WTC11 (cell line): ENCODE data around the gene HEPACAM. TPM values are rescaled to one million over a fixed set of nuclear protein-coding genes. Genes with fewer than 3 reads are reported as not detected.

Experiments
- ATAC-seq: fragments of 200-7000 bp; cut with Tn5 transposase; 2 replicates; pipeline ENCODE4 v1.10.0; 2021; ENCODE audit warnings: mild to moderate bottlenecking, moderate library complexity
- CTCF ChIA-PET: fragments of 300-600 bp; sonication (Branson Sonifier 250); formaldehyde crosslinking; loops from one replicate; lab custom pipeline; 2021; ENCODE audit warnings: antibody characterized with exemption; lab: Charles Lee
- POLR2A ChIA-PET: fragments of 350-600 bp; sonication (Branson Sonifier 250); formaldehyde crosslinking; loops from one replicate; lab custom pipeline; 2021; ENCODE audit warnings: antibody characterized with exemption; lab: Charles Lee
- DNase-seq: peaks from one replicate; pipeline ENCODE4 v3.0.0; 2021; ENCODE audit warnings: low spot score
- H3K27ac Mint-ChIP-seq: 2 replicates; pipeline ENCODE4 v1.8.0; 2021; ENCODE audit warnings: mixed read lengths
- H3K27me3 Mint-ChIP-seq: 2 replicates; pipeline ENCODE4 v1.8.0; 2021; ENCODE audit warnings: low read depth, mild to moderate bottlenecking, moderate library complexity, mixed read lengths
- H3K36me3 Mint-ChIP-seq: 2 replicates; pipeline ENCODE4 v1.8.0; 2021; ENCODE audit warnings: mixed read lengths
- H3K4me1 Mint-ChIP-seq: 2 replicates; pipeline ENCODE4 v1.8.0; 2022; ENCODE audit warnings: mixed read lengths
- H3K4me3 Mint-ChIP-seq: 2 replicates; pipeline ENCODE4 v1.8.0; 2021; ENCODE audit warnings: mild to moderate bottlenecking, moderate library complexity, mixed read lengths
- H3K9me3 Mint-ChIP-seq: 2 replicates; pipeline ENCODE4 v1.8.0; 2021; ENCODE audit warnings: mixed read lengths
- CREB1 ChIP-seq: sonication (generic); formaldehyde crosslinking; IDR thresholded peaks from 2 replicates; pipeline ENCODE4 v1.8.0; 2023; ENCODE audit warnings: mild to moderate bottlenecking, missing genetic modification reagents
- FOXJ3 ChIP-seq: sonication (generic); formaldehyde crosslinking; IDR thresholded peaks from 2 replicates; pipeline ENCODE4 v1.9.0; 2021; ENCODE audit warnings: missing genetic modification reagents, mild to moderate bottlenecking, borderline replicate concordance
- GABPB1 ChIP-seq: sonication (generic); formaldehyde crosslinking; IDR thresholded peaks from 2 replicates; pipeline ENCODE4 v1.8.1; 2023; ENCODE audit warnings: mild to moderate bottlenecking, missing genetic modification reagents
- HMGA2 ChIP-seq: fragments of 250-450 bp; sonication (Bioruptor Pico); IDR thresholded peaks from 2 replicates; pipeline ENCODE4 v1.4.0; 2021; ENCODE audit warnings: mild to moderate bottlenecking, moderate library complexity
- MYBL2 ChIP-seq: sonication (generic); formaldehyde crosslinking; IDR thresholded peaks from 2 replicates; pipeline ENCODE4 v1.8.1; 2023; ENCODE audit warnings: mild to moderate bottlenecking, moderate library complexity, missing genetic modification reagents
- NR2C2 ChIP-seq: sonication (generic); formaldehyde crosslinking; IDR thresholded peaks from 2 replicates; pipeline ENCODE4 v1.8.0; 2022; ENCODE audit warnings: mild to moderate bottlenecking, missing genetic modification reagents
- OVOL2 ChIP-seq: fragments of 250-450 bp; sonication (Bioruptor Pico); IDR thresholded peaks from 2 replicates; pipeline ENCODE4 v1.9.0; 2021; ENCODE audit warnings: mild to moderate bottlenecking, borderline replicate concordance
- RELA ChIP-seq: sonication (generic); formaldehyde crosslinking; IDR thresholded peaks from 2 replicates; pipeline ENCODE4 v1.8.1; 2022; ENCODE audit warnings: missing genetic modification reagents, mild to moderate bottlenecking, borderline replicate concordance
- SMAD3 ChIP-seq: sonication (generic); formaldehyde crosslinking; IDR thresholded peaks from 2 replicates; pipeline ENCODE4 v1.8.0; 2022; ENCODE audit warnings: missing genetic modification reagents, mild to moderate bottlenecking, borderline replicate concordance
- SMAD4 ChIP-seq: sonication (generic); formaldehyde crosslinking; IDR thresholded peaks from 2 replicates; pipeline ENCODE4 v1.8.0; 2022; ENCODE audit warnings: mild to moderate bottlenecking, missing genetic modification reagents
- SP1 ChIP-seq: sonication (generic); formaldehyde crosslinking; conservative IDR thresholded peaks from 2 replicates; pipeline ENCODE4 v1.8.1; 2022; ENCODE audit warnings: missing genetic modification reagents
- ZNF219 ChIP-seq: sonication (generic); formaldehyde crosslinking; IDR thresholded peaks from 2 replicates; pipeline ENCODE4 v1.8.0; 2023; ENCODE audit warnings: missing genetic modification reagents, mild to moderate bottlenecking, borderline replicate concordance
- ZNF423 ChIP-seq: fragments of 250-450 bp; sonication (Bioruptor Pico); IDR thresholded peaks from 2 replicates; pipeline ENCODE4 v2.1.2; 2022; ENCODE audit warnings: mild to moderate bottlenecking, moderate library complexity
- total RNA-seq: library from RNA; stranded (reverse); gene quantifications from 3 replicates; pipeline ENCODE4 v1.2.3, GENCODE V29; 2021
- TF ChIP-seq, protein P1 (sequence below): fragments of 250-450 bp; sonication (Bioruptor Pico); IDR thresholded peaks from 2 replicates; pipeline ENCODE4 v1.9.0; 2021; ENCODE audit warnings: mild to moderate bottlenecking, borderline replicate concordance
- TF ChIP-seq, protein P2 (sequence below): fragments of 250-450 bp; sonication (Bioruptor Pico); IDR thresholded peaks from 2 replicates; pipeline ENCODE4 v1.8.0; 2021; ENCODE audit warnings: mild to moderate bottlenecking
- TF ChIP-seq, protein P3 (sequence below): fragments of 250-450 bp; sonication (Bioruptor Pico); IDR thresholded peaks from 2 replicates; pipeline ENCODE4 v2.1.2; 2022; ENCODE audit warnings: mild to moderate bottlenecking, moderate library complexity
- TF ChIP-seq, protein P4 (sequence below): sonication (generic); formaldehyde crosslinking; IDR thresholded peaks from 2 replicates; pipeline ENCODE4 v1.8.0; 2022; ENCODE audit warnings: mild to moderate bottlenecking, missing genetic modification reagents
- TF ChIP-seq, protein P5 (sequence below): sonication (generic); formaldehyde crosslinking; IDR thresholded peaks from 2 replicates; pipeline ENCODE4 v1.8.0; 2022; ENCODE audit warnings: mild to moderate bottlenecking, missing genetic modification reagents
- TF ChIP-seq, protein P6 (sequence below): sonication (generic); formaldehyde crosslinking; IDR thresholded peaks from 2 replicates; pipeline ENCODE4 v1.8.1; 2022; ENCODE audit warnings: missing genetic modification reagents, borderline replicate concordance
- TF ChIP-seq, protein P7 (sequence below): sonication (generic); formaldehyde crosslinking; IDR thresholded peaks from 2 replicates; pipeline ENCODE4 v1.8.1; 2022; ENCODE audit warnings: low read depth, mild to moderate bottlenecking, moderate library complexity, missing genetic modification reagents, borderline replicate concordance

Gene HEPACAM
- total RNA-seq, 1 experiment from 2014 or later: not detected

DNA sequence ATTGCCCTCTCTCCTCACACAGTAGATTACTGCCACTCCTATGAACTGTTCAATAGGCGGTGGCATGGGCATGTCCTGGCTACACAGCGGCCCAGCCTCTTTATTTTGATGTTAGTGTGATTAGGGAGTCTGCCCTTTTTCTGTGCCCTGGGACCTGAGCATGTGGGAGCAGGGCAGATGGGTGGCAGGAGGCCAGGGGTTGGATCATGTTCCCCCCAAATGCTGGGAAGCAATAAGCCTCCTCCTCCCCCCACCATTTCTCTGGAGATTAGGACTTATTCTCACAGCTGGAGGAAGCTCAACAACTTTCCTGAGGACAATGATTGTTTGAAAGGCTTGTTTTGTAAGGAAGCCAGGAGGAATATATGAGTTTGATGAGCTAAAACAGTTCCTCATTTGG, 15.9 kb downstream of the HEPACAM start (continued):
- TF ChIP-seq, protein P1, sequence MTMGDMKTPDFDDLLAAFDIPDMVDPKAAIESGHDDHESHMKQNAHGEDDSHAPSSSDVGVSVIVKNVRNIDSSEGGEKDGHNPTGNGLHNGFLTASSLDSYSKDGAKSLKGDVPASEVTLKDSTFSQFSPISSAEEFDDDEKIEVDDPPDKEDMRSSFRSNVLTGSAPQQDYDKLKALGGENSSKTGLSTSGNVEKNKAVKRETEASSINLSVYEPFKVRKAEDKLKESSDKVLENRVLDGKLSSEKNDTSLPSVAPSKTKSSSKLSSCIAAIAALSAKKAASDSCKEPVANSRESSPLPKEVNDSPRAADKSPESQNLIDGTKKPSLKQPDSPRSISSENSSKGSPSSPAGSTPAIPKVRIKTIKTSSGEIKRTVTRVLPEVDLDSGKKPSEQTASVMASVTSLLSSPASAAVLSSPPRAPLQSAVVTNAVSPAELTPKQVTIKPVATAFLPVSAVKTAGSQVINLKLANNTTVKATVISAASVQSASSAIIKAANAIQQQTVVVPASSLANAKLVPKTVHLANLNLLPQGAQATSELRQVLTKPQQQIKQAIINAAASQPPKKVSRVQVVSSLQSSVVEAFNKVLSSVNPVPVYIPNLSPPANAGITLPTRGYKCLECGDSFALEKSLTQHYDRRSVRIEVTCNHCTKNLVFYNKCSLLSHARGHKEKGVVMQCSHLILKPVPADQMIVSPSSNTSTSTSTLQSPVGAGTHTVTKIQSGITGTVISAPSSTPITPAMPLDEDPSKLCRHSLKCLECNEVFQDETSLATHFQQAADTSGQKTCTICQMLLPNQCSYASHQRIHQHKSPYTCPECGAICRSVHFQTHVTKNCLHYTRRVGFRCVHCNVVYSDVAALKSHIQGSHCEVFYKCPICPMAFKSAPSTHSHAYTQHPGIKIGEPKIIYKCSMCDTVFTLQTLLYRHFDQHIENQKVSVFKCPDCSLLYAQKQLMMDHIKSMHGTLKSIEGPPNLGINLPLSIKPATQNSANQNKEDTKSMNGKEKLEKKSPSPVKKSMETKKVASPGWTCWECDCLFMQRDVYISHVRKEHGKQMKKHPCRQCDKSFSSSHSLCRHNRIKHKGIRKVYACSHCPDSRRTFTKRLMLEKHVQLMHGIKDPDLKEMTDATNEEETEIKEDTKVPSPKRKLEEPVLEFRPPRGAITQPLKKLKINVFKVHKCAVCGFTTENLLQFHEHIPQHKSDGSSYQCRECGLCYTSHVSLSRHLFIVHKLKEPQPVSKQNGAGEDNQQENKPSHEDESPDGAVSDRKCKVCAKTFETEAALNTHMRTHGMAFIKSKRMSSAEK (CRISPR knock-in tag): no peak

DNA sequence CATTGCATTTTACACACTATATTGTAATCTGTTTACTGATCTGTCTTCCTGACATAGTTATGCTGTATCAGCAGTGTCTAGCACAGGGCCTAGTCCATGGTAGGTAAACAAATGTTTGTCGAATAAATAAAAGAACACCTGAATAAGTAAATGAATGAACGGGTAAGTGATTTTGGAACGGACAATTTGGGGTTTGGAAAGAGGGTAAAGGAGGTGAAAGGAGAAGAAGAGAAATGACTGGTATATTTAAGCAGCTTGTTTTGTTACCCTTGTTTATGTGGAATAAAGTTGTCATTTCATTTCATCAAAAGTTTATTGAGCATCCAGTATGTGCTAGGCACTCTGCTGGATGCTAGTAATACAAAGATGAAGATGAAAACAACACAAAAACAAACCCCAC, 16.9 kb downstream of the HEPACAM start, which contains the start of gene HEPN1:
TSS of gene HEPN1 (plus strand) at position 301 of the 400 bp plus-strand sequence.
- no peaks in the 10 kb centered on the region for H3K4me1 Mint-ChIP-seq
- POLR2A ChIA-PET: no interaction called here
- peaks cover 90% of the 10 kb centered on the region for H3K27me3 Mint-ChIP-seq
- peaks cover 15% of the 10 kb centered on the region for H3K9me3 Mint-ChIP-seq
- no peak within 1 kb of the TSS for H3K4me3 Mint-ChIP-seq
- TF ChIP-seq, protein P2, sequence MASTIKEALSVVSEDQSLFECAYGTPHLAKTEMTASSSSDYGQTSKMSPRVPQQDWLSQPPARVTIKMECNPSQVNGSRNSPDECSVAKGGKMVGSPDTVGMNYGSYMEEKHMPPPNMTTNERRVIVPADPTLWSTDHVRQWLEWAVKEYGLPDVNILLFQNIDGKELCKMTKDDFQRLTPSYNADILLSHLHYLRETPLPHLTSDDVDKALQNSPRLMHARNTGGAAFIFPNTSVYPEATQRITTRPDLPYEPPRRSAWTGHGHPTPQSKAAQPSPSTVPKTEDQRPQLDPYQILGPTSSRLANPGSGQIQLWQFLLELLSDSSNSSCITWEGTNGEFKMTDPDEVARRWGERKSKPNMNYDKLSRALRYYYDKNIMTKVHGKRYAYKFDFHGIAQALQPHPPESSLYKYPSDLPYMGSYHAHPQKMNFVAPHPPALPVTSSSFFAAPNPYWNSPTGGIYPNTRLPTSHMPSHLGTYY (CRISPR knock-in tag): no peak
- TF ChIP-seq, protein P3, sequence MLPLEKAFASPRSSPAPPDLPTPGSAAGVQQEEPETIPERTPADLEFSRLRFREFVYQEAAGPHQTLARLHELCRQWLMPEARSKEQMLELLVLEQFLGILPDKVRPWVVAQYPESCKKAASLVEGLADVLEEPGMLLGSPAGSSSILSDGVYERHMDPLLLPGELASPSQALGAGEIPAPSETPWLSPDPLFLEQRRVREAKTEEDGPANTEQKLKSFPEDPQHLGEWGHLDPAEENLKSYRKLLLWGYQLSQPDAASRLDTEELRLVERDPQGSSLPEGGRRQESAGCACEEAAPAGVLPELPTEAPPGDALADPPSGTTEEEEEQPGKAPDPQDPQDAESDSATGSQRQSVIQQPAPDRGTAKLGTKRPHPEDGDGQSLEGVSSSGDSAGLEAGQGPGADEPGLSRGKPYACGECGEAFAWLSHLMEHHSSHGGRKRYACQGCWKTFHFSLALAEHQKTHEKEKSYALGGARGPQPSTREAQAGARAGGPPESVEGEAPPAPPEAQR (CRISPR knock-in tag): no peak
- TF ChIP-seq HMGA2 (CRISPR knock-in tag): no peak
- no peak for TF ChIP-seq ZNF219 (CRISPR knock-in tag)
- TF ChIP-seq MYBL2 (CRISPR knock-in tag): no peak
- TF ChIP-seq ZNF423: no peak
- no peak for TF ChIP-seq CREB1 (CRISPR knock-in tag)
- TF ChIP-seq, all 79 proteins: peak for 0
- H3K36me3 Mint-ChIP-seq: peaks cover 3% of the 10 kb centered on the region; the same call in 1 of the 2 replicates
- H3K27ac Mint-ChIP-seq: no peak within 1 kb of the TSS
- ATAC-seq (no peak), DNase-seq (no peak)
- CTCF ChIA-PET: interaction anchor here (0.6 to 1.1 kb wide), 2 partner anchors 155 to 161 kb away, joined by 3 read pairs; no protein-coding TSS in a partner anchor

DNA sequence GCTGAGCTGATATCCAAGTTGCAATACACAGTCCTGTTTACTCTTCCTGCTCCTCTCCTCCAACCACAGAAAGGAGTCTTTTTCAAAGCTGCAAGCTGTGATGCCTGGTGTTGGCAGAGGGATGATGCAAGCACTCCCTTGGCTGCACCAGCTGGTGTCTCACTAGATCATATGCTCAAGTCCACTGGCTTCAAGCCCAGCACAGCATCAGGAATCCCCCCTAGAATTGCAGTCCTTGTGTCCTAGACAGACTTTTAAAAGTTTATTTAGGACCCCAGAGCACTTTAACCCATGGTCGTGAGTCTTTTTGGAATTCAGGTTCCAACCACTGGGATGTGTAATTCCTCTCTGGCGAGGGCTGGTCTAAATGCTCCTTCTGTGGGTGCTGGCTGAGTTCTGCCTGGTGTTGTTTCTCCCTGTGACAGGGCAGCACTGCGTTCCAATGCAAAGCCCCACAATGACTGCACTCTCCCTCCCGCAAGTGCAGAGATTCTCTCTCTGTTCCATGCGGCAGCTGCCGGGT, 18.7 kb downstream of the HEPACAM start:
- Mint-ChIP-seq H3K27ac (no peak overlapping the region), H3K4me1 (no peaks in the 10 kb centered on the region), H3K9me3 (peaks cover 26% of the 10 kb centered on the region), H3K27me3 (peaks cover 72% of the 10 kb centered on the region), H3K4me3 (no peak overlapping the region), H3K36me3 (peaks cover 3% of the 10 kb centered on the region; the same call in 1 of the 2 replicates)
- no peak for ATAC-seq
- ChIA-PET POLR2A (no interaction called here), CTCF (interaction anchor here (0.8 kb wide), 1 partner anchor 50 kb away, joined by 3 read pairs; no protein-coding TSS in a partner anchor)
- DNase-seq: no peak
- TF ChIP-seq SP1 (no peak), GABPB1 (CRISPR knock-in tag) (peak; percentile 92), SMAD3 (no peak)
- TF ChIP-seq, protein P4, sequence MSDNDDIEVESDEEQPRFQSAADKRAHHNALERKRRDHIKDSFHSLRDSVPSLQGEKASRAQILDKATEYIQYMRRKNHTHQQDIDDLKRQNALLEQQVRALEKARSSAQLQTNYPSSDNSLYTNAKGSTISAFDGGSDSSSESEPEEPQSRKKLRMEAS (CRISPR knock-in tag): 0 out of 2 replicates have a peak, but pooled peaks have one; percentile 14

DNA sequence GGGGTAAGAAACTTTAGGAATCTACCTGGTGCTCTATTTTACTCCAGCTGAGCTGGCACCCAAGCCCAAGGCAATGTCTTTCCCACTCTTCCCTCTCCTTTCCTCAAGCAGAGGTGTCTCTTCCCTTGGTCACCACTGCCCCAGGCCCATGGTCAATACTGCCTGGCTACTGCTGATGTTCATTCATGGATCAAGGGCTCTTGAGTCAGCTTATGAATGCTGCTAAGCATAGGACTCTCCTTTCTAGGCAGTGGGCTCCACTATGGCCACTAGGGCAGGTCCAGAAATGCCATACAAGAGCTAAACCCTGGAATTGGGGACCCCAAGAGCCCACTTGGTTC, 19.5 kb downstream of the HEPACAM start:
- CTCF ChIA-PET: no interaction called here
- peaks cover 69% of the 10 kb centered on the region for H3K27me3 Mint-ChIP-seq
- no peak overlapping the region for H3K27ac Mint-ChIP-seq
- POLR2A ChIA-PET: no interaction called here
- no peaks in the 10 kb centered on the region for H3K4me1 Mint-ChIP-seq
- H3K9me3 Mint-ChIP-seq: peaks cover 34% of the 10 kb centered on the region
- H3K36me3 Mint-ChIP-seq: peaks cover 10% of the 10 kb centered on the region
- ATAC-seq (no peak), DNase-seq (no peak)
- no peak overlapping the region for H3K4me3 Mint-ChIP-seq
- TF ChIP-seq SMAD4 (CRISPR knock-in tag) (no peak), NR2C2 (CRISPR knock-in tag) (no peak), RELA (CRISPR knock-in tag) (no peak), OVOL2 (CRISPR knock-in tag) (no peak), FOXJ3 (CRISPR knock-in tag) (no peak)
- TF ChIP-seq, protein P5, sequence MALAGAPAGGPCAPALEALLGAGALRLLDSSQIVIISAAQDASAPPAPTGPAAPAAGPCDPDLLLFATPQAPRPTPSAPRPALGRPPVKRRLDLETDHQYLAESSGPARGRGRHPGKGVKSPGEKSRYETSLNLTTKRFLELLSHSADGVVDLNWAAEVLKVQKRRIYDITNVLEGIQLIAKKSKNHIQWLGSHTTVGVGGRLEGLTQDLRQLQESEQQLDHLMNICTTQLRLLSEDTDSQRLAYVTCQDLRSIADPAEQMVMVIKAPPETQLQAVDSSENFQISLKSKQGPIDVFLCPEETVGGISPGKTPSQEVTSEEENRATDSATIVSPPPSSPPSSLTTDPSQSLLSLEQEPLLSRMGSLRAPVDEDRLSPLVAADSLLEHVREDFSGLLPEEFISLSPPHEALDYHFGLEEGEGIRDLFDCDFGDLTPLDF (CRISPR knock-in tag): no peak
- TF ChIP-seq, protein P6, sequence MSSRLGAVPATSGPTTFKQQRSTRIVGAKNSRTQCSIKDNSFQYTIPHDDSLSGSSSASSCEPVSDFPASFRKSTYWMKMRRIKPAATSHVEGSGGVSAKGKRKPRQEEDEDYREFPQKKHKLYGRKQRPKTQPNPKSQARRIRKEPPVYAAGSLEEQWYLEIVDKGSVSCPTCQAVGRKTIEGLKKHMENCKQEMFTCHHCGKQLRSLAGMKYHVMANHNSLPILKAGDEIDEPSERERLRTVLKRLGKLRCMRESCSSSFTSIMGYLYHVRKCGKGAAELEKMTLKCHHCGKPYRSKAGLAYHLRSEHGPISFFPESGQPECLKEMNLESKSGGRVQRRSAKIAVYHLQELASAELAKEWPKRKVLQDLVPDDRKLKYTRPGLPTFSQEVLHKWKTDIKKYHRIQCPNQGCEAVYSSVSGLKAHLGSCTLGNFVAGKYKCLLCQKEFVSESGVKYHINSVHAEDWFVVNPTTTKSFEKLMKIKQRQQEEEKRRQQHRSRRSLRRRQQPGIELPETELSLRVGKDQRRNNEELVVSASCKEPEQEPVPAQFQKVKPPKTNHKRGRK (CRISPR knock-in tag): no peak
- TF ChIP-seq, protein P7, sequence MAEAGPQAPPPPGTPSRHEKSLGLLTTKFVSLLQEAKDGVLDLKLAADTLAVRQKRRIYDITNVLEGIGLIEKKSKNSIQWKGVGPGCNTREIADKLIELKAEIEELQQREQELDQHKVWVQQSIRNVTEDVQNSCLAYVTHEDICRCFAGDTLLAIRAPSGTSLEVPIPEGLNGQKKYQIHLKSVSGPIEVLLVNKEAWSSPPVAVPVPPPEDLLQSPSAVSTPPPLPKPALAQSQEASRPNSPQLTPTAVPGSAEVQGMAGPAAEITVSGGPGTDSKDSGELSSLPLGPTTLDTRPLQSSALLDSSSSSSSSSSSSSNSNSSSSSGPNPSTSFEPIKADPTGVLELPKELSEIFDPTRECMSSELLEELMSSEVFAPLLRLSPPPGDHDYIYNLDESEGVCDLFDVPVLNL (CRISPR knock-in tag): no peak
